IPS-NIHi11 (cell line): ENCODE results near the gene ZNF71.

Source experiments
- DNase-seq: peaks from one replicate; pipeline ENCODE4 v3.0.0; 2012; ENCODE audit warnings: mixed read lengths, low spot score

ZNF71 gene

GRCh38 chr19:56594783-56595547, at the start of gene ZNF71:
Gene ZNF71 (plus strand): TSS chr19:56595302. CDS start chr19:56601559, 6,257 bp downstream.
- peak; percentile 99 for DNase-seq

DNA sequence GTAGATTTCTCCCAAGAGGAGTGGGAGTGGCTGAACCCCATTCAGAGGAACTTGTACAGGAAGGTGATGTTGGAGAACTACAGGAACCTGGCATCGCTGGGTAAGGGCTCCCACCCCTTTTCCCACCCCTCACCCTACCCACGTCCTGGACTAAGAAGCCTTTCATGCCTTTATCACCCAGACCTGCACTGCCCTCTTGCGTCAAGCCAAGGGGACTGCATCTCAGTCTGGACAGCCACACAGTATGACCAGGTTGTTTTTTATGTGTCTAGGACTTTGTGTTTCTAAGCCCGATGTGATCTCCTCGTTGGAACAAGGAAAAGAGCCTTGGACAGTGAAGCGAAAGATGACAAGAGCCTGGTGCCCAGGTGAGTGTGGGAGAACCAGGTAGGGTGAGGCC, 47.6 kb upstream of the ZNF71 start:
- no peak for DNase-seq

GRCh38 chr19:56554272-56554869, 40.7 kb upstream of the ZNF71 start:
- DNase-seq = no peak

DNA sequence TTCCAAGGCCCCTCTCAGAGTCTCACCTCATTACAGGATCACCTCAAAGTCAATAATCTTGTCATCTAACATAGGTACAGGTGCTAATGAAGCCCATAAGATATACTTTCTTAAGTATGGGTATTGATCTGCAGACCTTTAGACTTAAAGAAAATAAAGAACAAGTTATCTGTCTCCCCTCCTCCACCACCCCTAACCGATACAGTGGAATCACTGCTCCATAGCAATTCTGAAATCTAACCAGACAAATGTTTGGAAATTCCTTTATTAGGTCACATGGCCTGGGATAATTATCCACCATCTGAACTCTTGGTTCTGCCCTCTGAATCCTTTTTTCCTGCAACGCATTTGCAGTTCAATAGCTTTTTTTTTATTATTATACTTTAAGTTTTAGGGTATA, 32.3 kb upstream of the ZNF71 start:
- no peak for DNase-seq

DNA sequence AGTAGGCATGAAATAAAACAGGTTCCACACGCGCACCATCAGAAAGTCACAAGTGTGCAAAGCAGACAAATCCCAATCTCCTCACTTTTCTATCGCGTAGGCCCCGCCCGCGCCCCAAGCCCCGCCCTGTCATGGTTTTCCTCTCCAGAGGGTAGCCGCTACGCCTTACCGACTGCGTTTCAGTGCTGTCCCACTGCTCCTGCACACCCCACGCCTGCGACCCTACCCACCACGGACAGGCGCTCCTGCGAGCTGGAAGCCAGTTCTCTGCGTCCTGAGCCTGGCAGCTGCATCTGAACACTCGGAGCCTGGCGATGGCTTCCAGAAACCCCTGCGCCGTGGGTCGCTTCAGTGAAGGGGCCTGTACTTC, 28.2 kb upstream of the ZNF71 start:
- DNase-seq = peak; percentile 46

- peak; percentile 96 for DNase-seq
Measured at GRCh38 chr19:56567274-56568120, 27.6 kb upstream of the ZNF71 start, which contains the start of gene ZNF470. Gene ZNF470 (plus strand): TSS chr19:56567468. CDS start chr19:56570312, 2,844 bp downstream.

DNA sequence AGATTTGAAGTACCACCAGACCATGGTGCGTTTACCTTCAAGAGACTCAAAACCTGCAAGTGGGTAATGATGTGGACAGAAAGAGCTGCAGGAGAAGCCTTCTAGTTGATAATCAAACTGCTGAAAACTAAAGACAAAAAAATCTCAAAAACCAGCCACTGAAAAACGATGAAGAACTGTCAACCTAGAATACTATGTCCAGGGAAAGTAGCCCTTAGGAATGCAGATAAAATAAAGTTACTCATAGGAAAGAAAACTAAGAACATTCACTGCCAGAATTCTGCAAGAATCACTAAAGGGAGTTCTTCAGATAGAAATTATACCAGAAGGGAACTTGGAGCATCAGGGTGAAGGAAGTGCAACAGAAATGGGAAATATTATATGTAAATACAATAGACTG, 22.5 kb upstream of the ZNF71 start:
- DNase-seq = no peak

DNA sequence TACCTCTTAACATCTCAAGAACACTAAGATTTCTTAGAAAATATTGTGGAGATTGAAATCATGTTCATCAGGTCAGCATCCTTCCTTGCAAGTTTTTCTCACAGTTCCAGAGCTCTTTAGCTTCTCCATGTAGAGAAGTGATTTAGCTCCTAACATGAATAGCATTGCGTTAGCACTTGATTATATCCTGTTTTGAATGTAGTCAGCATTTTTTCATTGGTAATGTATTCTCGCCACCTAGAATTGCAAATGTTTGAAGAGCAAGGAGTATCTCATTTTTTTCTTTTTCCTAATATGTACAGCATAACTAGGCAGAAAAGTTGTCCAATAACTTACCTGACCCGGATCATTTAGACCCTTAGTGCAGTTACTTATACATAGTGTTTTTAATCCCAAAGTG, 21.2 kb upstream of the ZNF71 start:
- no peak for DNase-seq

GRCh38 chr19:56577719-56578602, 17.1 kb upstream of the ZNF71 start:
- DNase-seq = no peak

GRCh38 chr19:56594446-56594782, 688 bp upstream of the ZNF71 start:
- no peak for DNase-seq

GRCh38 chr19:56595548-56595899, 422 bp downstream of the ZNF71 start:
- DNase-seq = no peak

GRCh38 chr19:56596676-56597075, 1.6 kb downstream of the ZNF71 start:
- no peak for DNase-seq

GRCh38 chr19:56597696-56598095, 2.6 kb downstream of the ZNF71 start:
- no peak for DNase-seq

GRCh38 chr19:56601375-56601774, 6.3 kb downstream of the ZNF71 start:
- DNase-seq = no peak

GRCh38 chr19:56603829-56604228, 8.7 kb downstream of the ZNF71 start:
- no peak for DNase-seq

DNA sequence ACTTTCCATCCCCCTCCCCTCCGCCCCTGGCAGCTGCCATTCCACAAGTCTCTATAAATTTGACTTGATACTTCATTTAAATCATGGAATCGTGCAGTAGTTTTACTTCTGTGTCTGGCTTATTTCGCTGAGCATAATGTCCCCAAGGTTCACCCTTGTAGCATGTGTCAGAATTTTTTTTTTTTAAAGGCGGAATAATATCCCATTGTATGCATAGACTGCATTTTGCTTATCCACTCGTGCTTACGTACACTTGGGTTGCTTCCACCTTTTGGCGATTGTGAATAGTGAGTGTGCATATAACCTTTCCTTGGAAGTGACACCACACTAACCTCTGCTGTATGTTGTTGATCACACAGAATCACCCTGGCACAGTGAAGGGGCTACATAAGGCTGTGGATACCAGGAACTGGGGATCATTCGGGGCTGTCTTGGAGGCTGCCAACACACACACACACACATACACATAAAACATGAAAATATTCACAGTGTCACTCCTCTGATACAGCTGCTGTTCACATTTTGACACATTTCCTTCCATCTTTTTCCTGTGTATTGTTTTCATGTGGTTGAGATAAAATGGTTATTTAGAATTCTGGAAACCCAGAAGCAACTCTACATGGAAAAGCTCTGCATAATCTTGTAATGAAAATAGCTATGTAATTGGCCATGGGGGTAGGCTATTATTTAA, 13.3 kb downstream of the ZNF71 start:
- no peak for DNase-seq

DNA sequence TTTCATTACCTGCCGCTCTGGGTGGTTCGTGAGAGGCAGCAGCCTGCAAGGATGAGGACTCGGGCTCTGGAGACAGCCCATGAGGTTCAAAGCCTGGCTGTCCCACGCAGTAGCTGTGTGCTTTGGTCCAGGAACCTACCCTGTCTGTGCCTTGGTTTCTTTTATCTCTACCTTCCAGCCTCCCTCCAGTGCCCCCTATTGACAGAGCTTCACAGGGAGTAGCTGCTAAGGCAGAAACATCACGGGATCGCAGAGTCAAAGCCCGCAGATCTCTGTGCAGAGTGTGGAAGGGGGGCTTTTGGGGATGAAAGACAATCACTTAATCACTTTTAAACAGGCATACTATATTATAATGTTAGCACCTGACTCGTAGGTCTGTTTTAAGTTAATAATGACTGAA, 16.2 kb downstream of the ZNF71 start:
- no peak for DNase-seq

- no peak for DNase-seq
Measured at GRCh38 chr19:56612737-56613136, 17.6 kb downstream of the ZNF71 start.

DNA sequence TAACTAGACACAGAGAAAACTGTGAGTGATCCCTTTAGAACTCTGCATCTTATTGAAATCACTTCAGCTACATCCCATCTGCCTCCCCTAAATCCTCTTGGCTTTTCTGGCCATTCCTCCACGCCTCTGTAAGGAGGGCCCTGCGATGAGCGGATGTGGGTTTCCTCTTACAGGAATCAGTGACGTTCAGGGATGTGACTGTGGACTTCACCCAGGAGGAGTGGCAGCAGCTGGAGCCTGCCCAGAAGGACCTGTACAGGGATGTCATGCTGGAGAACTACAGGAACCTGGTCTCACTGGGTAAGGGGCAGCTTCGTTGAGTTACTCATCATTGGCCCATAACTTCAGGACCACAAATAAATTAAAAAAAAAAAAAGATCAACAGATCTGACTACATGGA, 18.5 kb downstream of the ZNF71 start:
- no peak for DNase-seq

- no peak for DNase-seq
Measured at GRCh38 chr19:56617531-56617930, 22.4 kb downstream of the ZNF71 start.

GRCh38 chr19:56619121-56619520, 24.0 kb downstream of the ZNF71 start:
- DNase-seq = no peak
